HG03175 (cell line): ENCODE measurements around the gene TNRC6C.
"Not testable (repeated sequence)": the region's sequence is repeated elsewhere in the genome, so short reads cannot be mapped to it uniquely, and the experiment has no call there.

ENCODE experiments used
- ATAC-seq: cut with Tn5 transposase; IDR thresholded peaks from one replicate; pipeline ENCODE4 v1.9.1; 2021; ENCODE audit warnings: mild to moderate bottlenecking, moderate library complexity; ENCODE audit not compliant: unreplicated experiment

TNRC6C gene

GRCh38 chr17:78132767-78133178 is 174.3 kb downstream of the TNRC6C start:
- no peak for ATAC-seq

GRCh38 chr17:78133179-78133951 is 174.9 kb downstream of the TNRC6C start:
- ATAC-seq = no peak

GRCh38 chr17:78133971-78134898 is 175.7 kb downstream of the TNRC6C start:
- no peak for ATAC-seq

GRCh38 chr17:78134899-78135385 is 176.4 kb downstream of the TNRC6C start:
- no peak for ATAC-seq

- ATAC-seq = no peak
Measured at GRCh38 chr17:78135858-78136500, 177.5 kb downstream of the TNRC6C start.

- no peak for ATAC-seq
Measured at GRCh38 chr17:78137392-78138203, 179.1 kb downstream of the TNRC6C start.

- no peak for ATAC-seq
Measured at GRCh38 chr17:78138204-78139060, 179.9 kb downstream of the TNRC6C start.

- ATAC-seq = not testable (repeated sequence)
Measured at GRCh38 chr17:78139861-78140168, 181.3 kb downstream of the TNRC6C start.

GRCh38 chr17:78140169-78141051 is 181.9 kb downstream of the TNRC6C start:
- peak; percentile 77 for ATAC-seq

GRCh38 chr17:78141437-78142118 is 183.1 kb downstream of the TNRC6C start:
- no peak for ATAC-seq

GRCh38 chr17:78142119-78142861 is 183.8 kb downstream of the TNRC6C start:
- ATAC-seq = no peak

- no peak for ATAC-seq
Measured at GRCh38 chr17:78143214-78144146, 185.0 kb downstream of the TNRC6C start.

GRCh38 chr17:78144147-78144719 is 185.7 kb downstream of the TNRC6C start:
- no peak for ATAC-seq

GRCh38 chr17:78144736-78145641 is 186.5 kb downstream of the TNRC6C start:
- no peak for ATAC-seq

- no peak for ATAC-seq
Measured at GRCh38 chr17:78146471-78146869, 188.0 kb downstream of the TNRC6C start.
